Peyer's patch (tissue), 4 donors: ENCODE data around the gene GOLGA7B.

ENCODE experiments used
- POLR2A ChIP-seq, 2 donors: fragments of 450-650 bp; IDR thresholded peaks; one replicate each; pipeline ENCODE4 v1.5.1; 2017; ENCODE audit warnings: antibody characterized with exemption in 2 of 2, mild to moderate bottlenecking in 2 of 2, moderate library complexity in 2 of 2
- TF ChIP-seq, protein P1 (sequence below), 6 experiments: fragments of 450-650 bp in 4 of 6; fragments of 200-600 bp in 2 of 6; sonication (generic) in 1 of 6; IDR thresholded peaks; one replicate each; pipeline ENCODE4 v1.5.1; 2017 to 2019; ENCODE audit warnings: antibody characterized with exemption in 6 of 6, mild to moderate bottlenecking in 3 of 6, moderate library complexity in 1 of 6

- TF ChIP-seq, protein P1, sequence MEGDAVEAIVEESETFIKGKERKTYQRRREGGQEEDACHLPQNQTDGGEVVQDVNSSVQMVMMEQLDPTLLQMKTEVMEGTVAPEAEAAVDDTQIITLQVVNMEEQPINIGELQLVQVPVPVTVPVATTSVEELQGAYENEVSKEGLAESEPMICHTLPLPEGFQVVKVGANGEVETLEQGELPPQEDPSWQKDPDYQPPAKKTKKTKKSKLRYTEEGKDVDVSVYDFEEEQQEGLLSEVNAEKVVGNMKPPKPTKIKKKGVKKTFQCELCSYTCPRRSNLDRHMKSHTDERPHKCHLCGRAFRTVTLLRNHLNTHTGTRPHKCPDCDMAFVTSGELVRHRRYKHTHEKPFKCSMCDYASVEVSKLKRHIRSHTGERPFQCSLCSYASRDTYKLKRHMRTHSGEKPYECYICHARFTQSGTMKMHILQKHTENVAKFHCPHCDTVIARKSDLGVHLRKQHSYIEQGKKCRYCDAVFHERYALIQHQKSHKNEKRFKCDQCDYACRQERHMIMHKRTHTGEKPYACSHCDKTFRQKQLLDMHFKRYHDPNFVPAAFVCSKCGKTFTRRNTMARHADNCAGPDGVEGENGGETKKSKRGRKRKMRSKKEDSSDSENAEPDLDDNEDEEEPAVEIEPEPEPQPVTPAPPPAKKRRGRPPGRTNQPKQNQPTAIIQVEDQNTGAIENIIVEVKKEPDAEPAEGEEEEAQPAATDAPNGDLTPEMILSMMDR (IDR thresholded peaks at IDR 0.05), result no peak
- TF ChIP-seq POLR2A (IDR thresholded peaks at IDR 0.05), result no peak
Observed at GRCh38 chr10:97876402-97876801, 26.8 kb downstream of the GOLGA7B start.
